Activated CD8-positive, alpha-beta memory T cell treated with anti-CD3 and anti-CD28 coated beads, Interleukin-2, amount 50 U/mL, for 1 hour (primary cell): ENCODE data around the gene FGF8.

Source experiments
- DNase-seq: peaks from one replicate; pipeline ENCODE4 v3.0.0-alpha.2; 2020; ENCODE audit errors: extremely low read depth

FGF8 gene

DNA sequence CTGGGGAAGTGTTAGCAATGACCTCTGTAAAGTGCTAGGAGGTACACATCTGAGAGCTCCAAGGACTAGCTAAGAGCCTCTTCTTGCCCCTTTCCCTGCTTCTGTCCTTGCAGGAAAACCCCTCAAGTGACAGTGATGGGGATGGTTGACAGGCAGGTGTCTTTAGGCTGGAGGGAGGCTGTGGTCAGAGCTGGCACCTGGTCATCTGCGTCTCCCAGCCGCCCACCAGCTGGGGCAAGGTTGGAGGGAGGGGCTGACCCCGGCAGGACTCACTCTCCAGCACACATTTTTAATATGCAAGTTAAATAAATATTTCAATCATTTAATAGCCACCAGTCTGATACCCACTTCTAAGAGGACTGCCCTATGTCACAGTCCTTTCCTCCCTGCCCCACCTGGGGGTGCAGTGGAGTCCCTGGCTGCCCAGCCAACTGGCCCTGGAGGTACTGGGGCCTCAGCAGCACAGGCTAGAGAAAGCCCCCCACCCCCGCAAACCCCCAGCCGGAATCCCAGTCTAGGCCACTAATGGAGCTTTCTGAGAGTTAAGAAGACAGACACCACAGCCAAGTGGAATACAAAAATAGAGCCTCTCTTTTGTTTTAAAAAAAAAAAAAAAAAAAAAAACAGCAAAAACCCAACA lies 6.3 kb downstream of the FGF8 start:
- DNase-seq = no peak

DNA sequence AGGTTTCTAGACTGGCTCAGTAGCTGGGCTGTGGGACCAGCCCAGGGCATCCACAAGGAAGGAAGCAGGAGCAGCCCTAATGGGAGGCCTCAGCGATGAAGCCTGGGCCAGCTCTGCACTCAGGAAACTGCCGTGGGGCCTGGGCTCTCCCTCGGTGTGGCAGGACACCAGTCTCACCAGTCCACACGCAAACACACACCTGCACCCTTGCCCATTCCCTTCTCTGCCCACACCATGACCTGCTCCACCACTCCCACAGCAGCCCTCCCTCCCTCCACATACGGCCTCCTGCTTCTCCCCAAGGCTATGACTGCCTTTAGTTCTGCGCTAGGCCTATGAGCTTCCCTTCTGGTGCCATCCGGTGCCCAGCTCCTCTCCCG lies 7.1 kb downstream of the FGF8 start:
- DNase-seq = no peak

DNA sequence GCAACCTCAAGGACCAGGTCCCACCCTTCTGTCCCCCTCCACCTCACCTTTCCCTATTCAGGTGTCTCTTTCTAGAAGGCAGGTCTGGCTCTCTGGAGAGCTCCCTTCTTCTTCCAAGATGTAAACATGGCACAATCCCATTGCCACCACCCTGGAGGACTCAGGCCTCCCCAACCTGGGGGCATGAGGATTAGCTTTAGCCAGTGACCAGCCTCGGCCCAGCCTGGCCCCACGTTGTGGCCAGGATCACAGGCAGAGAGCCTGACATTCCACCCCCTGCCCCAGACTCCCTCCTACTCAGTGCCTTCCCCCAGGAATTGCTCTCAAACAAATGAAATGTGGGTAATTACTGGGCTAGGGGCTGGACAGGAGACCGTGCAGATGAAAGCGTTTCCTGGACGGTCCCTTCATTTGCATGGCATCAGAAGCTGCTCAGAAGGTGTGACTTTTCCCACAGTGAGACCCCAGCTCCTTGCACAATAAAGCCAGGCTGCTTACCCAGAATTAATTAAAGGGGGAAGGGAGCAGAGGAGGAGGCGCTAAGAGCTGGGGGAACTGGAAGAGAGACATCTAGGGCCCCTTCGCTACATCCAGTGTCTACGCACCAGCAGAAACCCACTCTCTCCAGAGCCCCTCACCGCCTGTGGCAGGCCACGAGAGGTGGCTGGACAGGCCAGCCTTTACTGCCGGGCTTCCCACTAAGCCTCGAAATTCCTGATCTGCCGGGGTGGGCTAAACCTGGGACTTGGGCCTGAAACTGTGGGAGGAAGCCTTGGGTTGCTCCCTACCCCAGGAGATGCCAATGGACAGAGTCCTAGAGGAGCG lies 7.7 kb downstream of the FGF8 start:
- no peak for DNase-seq

DNA sequence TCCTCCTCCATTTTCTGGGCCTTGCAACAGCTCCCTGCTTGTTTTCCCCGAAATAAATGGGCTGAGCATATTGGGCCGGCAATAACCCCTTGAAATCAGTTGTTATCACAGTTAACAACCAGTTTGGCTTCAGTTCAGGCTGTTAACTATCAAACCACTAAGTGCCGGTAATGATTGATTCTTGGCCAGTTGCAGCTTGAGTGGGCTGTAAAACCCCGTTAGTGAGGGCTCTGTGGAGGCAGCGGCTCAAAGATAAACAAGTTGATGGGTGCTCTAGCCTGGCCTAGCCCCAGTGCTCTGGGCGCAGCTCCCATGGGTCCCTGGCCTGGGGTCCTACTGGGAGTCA lies 8.3 kb downstream of the FGF8 start:
- DNase-seq = no peak

DNA sequence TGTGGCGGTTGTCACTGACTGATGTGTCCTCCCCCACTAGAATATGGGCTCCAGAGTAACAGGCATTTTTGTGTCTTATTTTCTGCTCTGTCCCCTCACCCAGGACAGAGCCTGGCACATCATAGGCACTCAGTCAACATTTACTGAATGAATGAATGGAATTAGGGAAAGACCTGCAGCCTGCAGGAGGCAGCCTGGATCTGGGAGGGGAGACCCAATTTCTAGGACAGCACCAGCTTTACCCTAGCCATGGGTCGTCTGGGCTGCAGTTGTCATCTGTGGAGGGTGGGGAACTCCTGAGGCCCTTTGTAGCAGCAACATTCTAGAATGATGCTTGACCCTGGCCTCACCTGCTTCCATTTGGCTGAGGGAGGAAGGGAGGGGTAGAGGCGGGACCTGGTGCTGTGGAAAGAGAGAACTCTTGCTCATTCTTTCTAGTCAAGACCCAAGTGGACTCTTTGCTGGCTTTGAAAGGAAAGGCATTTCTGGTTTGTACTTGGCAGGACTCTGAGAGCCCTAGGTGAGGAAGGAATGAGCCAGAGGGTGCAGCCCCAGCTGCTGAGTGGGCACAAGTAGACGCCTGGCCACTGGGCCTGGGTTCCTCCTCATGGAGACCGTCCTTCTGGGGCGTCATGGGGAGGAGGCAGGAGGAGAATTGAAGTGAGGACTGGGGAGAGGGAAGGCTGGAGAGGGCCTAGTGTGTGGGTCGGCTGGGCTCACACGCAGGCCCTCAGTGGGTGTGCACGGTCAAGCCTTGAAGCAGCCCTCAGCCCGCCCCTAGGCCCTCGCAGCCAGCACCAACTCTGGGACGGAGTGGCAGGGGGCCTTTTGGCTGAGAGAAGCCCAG lies 8.9 kb downstream of the FGF8 start:
- no peak for DNase-seq

DNA sequence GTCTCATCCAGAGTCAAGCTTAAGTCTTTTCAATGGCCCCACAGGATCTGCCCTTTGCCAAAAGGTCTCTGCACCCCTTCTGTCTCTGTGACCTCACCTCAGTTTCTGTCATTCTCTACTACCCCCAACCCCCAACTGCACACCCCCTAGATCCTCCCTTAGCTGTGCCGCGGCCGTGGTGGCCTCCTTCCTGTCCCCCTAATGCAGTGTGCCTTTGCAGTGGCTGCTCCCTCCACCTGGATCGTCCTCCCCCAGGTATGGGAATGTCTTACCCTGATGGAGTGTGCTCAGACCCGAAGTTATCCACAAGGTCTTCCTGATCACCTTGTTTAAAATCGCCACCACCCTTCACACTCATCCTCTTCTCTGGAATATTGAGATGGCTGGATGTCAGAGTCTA lies 9.6 kb downstream of the FGF8 start:
- DNase-seq = no peak

DNA sequence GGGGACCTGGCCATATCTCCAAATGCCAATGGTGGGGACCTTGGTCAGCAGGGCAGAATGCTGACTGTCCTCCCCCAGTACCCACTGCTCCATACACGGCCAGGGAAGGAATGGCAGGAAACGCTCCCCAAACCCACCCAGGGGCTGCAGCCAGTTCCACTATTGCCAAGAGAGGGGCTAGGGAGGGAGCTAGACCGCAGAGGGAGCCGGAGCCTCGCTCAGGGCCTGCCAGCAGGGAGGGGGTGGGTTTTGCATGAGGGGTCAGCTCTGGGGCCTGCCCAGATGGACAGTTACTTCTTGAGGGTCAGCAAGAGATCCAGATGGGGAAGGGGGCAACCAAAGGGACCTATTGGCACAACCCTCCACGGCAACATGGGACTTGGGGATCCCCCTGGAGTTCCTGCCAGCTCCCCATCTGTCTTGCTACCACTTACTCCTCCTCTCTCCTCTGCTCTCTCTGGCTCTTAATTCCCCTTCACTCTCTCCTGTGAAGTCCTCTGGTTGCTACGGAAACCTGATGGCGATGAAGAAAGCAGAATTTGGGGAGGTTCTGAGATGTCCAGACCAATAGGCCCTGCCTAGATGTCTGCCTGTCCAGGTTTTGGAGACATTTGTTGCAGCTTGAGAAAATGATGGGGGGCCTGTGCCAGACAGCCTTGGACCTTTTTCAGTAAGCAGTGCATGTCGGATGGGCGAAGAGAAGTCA lies 12.6 kb downstream of the FGF8 start:
- DNase-seq = no peak

DNA sequence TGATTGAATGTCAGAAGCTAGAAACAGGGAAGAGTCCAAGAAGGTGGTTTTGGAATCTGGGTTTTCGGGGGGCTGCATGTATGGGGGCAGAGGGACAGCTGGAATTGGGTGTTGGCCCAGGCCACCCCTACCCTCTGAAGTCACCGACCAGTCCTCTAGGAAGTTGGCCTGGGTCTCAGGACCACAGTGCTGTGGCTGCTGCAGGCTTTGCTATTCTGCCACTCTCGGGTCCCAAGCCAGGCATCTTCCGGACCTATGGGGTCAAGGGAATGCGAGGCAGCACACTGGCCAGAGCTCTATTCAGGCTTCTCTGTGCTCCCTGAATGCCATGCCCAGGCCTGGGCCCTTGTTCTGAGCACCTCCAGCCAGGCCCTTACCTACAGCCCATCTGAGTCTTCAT lies 13.2 kb downstream of the FGF8 start:
- DNase-seq = no peak

DNA sequence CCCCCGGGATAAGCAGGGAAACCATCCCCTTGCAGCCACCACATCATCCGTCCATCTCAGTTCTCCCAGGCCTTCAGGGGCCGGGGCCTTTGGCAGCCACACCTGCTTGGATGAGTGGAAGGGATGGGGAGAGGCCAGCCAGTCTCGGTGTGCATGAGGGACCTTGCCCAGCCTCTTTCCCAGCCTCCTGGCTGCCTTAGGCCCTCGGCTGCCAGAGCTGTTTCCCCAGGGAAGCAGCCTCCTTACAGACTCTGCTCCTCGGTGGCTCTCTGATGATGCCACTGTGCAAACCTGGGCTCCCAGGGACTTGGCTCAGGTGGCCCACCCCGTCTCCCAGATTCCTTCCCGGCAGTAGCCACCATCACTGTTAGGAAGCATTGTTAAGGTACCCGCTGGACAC lies 14.7 kb downstream of the FGF8 start:
- no peak for DNase-seq

DNA sequence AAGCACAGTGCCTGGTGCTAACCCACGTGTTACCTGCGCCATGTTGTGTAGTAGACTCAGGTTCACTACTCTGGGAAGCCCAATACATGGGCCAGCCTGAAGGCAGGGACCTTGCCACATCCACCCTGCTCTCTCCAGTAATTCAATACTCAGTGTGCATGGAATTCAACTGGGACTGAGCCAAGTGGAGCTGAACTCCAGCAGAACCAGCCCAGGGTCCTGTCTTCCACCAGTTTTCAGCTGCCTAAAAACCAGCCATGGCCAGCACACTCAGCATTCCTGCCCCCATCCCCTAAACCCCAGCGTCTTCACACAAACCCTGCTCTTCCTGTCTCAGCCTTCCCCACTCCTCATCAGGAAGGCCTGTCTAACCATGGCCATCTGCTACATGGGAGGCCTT lies 15.4 kb downstream of the FGF8 start:
- no peak for DNase-seq

DNA sequence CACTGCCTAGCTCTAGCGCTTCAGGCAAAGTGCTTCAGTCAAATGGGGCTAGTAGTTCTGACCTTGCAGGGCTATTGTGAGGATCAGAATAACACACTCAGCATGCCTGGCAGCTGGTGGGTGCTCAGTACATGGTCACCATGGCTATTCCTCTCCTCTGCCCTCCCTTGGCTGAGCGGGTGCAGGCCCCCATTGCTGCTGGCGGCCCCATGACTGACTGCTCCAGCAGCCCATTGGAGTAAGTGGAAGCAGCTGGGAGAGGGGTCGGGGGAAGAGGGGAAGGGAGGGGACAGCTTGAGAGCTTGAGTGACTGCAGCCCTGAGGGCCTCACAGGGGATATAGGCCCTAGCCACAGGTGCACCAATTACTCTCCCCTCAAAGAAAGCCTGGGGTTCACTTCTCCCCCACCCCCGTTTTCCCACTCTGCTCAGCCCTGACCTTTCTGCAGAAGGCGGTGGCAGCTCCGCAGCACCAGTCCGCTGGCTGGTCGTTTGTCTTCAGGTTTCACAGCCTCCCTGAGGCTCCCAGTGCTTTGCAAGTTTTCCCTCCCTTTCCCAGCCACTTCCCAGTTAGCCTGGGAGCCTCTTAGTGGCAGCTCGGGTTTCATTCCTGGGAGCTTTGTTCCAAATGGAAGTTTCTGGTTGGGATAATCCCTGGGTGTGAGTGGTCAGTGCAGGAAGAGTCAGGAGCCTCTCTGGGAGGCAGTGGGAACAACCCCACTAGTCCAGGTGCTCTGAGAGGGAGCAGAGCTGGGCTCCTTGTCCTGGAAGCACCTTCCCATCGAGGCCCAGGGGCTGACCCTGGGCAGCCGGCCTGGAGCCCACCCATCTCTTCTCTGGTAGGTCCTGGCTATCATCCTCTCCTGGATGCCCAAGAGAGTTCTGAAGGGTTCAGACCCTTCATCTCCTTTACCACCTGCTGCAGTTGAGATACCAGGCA lies 16.3 kb downstream of the FGF8 start:
- no peak for DNase-seq

DNA sequence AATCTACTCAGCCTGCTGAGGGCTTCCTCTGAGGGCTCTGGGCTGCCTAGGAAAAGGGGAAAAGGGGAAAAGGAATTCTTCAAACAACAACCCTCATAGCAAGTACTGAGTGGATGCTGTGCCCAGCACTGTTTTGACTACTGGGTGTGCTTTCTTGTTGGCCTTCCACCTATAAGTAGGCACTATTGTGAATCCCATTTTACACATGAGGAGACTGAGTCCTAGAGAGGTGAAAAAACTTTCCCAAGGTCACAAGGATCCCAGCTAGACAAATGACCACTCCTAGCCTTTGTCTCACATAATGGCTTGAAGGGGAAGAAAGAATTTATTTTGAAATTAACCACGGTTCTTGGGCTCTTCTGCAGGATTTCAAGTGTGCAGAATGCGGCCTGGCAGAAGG lies 17.1 kb downstream of the FGF8 start:
- DNase-seq = no peak

DNA sequence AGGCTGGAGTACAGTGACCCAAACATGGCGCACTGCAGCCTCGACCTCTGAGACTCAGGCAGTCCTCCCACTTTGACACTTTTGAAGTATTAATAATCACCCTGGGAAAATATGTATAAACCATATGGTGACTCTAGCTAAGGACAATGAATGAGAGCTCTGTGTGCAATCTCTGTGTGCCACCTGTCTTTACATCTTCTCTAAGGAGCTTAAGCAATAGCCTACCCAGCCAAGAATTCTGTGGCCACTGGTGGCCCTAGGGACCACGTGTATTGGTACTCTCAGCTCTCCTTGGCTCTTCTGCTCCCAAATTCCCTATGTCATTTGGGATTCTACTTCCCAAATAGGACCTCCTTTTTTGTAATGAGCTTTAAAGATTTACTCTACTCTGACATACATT lies 23.7 kb downstream of the FGF8 start:
- DNase-seq = no peak

DNA sequence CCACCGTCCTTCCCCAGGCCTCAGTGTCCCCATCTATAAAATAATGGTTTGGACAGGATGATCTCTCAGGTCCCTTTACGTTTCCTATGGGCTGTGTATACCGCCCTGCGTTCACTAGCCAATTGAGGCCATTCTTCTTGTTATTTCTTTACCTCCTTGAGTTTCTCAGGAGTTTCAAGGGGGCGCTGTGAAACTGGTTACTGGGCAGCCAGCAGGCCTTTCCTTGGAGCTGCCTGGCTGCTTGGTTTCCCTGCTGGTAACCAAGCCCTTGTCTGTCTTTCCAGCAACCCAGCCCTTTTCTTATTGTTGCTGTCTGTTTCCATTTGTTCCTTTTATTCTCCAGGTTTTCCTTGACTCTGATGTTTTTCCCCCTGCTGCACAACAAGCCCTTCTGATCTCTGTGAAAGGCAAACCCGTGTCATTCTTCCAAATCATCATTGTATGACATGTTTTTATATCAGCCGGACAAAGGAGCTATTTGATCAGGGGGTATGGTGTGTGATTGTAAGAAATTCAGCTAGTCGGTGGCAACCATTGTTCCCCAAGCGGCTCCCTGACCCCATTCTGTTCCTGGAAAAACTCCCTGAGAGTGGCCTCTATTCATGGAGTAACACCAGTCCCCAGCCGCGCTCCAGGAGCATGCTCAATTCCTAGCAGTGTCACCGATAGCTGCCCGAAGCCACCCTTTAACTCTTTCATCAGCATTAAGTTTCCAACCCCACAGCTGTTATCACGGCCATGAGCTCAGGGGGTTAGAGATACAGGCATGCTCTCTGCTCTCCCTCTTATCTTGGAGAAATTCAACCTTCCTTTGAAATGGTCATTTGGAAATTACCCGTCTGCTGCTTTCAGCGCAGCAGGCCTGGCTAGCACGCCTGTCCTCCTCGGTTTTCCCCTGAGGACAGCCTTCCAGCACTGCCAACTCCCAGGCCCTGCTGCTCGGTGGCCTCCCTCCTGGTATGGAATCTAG lies 26.6 kb downstream of the FGF8 start:
- DNase-seq = no peak

DNA sequence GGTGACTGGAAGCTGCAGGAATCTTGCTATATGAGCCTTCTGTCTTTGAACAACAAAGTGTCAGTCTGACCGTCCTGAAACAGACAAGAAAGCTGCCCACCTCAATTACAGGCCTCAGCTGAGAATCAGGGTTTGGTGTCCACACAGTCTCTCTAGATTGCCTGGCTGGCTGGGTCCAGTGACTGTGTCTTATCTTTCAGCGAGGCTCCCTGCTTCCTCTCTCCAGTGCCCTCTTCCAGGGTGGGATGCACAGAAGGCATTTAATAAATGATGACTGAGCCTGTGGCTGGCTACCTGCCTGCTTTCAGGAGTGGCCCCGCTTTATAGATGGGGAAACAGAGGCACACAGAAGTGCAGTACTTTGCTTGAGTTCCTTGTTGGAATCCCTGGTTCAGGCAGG lies 27.4 kb downstream of the FGF8 start:
- no peak for DNase-seq

DNA sequence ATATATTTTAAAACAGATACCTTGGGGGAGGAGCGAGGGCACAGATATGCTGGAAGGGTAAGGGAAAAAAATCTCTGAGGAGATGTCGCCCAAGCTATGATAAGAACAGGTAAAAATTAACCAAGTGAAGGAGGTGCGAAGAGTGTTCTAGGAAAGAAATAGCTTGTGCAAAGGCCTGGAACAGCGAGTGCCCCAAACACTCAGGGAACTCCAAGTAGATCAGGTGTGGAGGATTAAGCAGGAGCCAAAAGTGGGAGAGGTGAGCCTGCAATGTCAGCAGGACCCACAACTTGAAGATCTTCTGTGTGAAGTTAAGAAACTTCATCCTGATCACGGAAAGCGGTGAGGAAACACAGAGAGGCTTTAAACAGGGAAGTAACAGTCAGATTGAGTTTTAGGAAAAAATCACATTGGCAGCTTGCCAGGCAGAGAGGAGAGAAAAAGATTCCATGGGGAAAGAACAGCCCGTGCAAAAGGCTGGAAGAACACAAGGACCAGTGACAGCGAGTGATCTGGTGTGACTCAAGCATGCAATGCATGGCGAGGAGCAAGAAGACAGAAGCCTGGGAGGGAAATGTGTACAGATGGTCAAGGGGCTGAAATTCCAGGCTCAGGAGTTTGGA lies 30.7 kb downstream of the FGF8 start:
- DNase-seq = no peak

DNA sequence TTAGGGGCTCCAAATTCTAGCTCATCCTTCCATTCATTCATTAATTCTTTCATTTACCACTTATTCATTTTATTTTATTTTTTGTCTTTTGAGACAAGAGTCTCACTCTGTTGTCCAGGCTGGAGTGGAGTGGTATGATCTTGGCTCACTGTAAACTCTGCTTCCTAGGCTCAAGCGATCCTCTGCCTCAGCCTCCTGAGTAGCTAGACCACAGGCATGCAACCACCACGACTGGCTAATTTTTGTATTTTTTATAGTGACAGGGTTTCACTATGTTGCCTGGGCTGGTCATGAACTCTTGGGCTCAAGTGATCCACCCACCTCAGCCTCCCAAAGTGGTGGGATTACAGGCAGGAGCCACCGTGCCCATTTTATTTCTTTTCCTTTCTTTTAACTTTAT lies 31.6 kb downstream of the FGF8 start:
- DNase-seq = no peak

DNA sequence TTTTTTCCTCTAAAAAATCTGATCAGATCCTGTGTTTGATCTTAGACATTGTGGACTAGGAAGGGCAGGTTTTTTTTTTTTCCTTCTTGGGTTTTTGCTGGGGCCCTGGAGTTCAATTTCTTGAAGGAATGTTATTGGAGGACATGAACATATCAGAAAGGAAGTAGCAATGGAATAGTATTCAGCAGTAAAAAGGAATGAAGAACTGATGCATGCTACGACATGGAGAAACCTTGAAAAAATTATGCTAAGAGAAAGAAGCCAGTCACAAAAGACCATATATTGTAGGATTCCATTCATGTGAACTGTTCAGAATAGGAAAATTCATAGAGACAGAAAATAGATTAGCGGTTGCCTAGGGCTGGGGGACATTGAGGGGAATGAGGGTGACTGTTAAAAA lies 34.0 kb downstream of the FGF8 start:
- no peak for DNase-seq

DNA sequence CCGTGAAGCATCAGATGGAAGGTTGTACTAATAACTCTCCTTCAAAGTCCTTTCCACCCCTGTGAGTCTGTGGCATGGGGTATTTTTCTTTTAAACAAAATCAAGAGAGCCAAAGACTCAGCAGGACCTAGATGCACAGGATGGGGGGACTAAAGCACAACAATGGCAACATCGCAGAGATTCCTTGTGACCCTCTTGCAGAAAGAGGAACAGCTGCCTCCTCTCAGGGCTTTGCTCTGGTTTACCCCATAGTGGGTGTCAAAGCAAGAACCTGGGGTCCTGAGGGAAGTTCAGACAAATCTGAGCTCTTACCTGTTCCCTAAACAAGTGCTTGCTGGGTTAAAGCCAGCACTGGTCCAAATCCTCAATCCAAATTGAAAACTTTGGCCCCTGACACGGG lies 39.2 kb downstream of the FGF8 start:
- DNase-seq = no peak

DNA sequence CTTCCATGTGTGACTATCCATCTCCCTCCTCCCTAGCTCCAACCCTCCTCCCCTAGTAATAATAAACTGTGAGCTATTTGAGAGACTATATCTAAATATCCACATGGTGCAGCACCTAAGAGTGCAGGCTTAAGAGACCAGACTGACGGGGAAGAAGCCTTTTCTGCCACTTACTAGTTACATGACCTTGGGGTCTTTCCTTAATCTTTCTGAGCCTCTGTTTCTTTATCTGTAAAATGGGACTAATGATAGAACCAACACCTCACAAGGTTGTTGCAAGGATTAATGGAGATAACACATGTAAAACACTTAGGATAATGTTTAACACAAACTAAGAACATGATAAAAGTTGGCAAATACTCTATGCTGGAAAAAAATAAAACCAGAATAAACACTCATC lies 43.8 kb downstream of the FGF8 start:
- DNase-seq = no peak
